ENCODE results near the gene STAC3. TPM values are rescaled to one million over a fixed set of nuclear protein-coding genes. Genes with fewer than 3 reads are reported as not detected.

Gene STAC3
- total RNA-seq, 1 donor from 2014 or later, result 310 TPM

DNA sequence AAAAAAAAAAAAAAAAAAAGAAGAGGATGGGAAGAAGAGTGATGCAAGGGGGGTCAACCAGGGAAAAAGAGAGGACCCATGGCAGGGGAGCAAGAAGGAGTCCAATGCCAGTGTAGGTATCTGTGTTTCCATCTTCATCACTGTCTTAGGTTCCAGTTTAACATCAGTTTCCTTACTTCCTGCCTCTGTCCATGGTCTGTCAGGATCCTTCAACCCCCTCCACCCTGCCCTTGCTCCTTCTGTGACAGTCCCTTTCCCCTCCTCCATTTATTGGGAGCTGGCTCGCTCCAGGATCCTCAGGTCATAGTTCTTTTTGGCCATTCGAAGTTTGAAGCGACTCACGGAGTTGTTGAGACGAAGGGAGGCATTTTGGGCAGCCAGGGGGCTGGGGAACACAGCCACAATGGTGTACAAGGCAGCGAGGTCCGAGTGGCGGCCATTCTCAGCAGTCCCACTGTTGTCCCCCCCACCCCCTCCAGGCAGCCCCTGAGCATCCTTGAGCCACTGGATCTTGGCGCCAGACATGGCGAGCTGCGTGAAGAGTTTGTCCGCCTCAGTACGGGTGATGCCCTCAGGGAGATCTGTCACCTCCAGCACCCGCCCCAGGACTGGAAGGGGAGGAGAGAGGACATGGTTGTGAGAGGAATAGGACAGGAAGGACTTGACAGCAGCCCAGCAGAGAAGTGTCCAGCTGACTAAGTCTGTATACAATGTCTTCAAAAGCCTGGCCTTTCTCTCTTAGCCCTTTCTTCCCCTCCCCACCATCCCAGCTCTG, 3.7 kb upstream of the STAC3 start:
- DNase-seq, result no peak

DNA sequence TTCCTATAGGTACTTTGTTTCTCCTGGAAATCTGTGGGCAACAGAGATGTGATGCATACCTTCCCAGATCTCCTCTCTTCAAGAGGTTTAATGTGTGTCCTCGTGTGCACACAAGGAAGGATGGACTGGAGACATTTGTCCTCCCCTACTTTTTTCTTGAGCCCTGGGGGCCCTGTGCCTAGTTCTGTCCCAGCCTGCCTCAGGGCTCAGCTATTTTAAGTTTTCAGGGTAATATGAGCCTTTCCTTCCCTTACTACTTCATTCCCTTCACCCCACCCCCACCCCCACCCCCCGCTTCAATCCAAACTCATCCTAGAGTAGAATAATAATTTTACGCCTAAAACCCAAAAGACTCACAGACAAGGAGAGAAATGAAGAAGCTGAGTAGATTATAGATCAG, 446 bp downstream of the STAC3 start:
- DNase-seq, result peak; percentile 65

DNA sequence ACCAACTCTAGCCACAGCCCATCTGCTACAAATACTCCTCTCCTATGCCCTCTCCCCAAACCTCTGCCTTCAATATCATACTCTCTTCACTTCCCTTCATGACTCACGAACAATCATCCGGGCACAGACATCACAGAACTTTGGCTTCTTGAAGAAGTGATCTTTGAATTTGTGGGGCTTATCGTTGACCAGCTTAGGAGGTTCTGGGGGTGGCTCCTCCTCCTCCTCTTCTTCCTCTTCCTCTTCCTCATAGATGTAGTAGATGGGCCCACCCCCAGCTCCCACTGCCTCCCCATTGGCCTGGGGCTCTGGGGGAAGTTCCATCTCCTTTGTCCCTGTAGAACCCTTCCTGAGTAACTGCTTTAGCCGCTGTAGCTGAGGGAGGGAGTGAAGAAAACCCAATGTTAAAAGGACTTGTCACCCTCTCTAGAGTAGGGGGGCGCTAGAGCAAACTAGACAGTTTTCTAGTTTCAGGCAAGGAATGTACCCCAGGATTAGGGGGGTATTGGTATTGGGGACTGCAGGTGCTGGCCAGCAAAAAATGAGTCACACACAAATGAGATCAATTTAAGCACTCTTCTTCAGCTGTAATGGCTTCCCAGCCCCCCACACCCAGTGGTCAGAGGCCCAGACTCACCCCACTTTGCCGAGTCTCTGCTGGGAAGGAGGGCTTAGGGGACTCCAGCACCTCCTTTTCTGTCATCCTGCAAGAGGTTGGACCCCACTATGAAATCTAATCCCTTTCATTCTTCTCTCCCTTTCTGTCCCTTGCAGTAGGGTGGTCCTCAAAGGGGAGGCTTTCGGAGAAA, 1.8 kb downstream of the STAC3 start:
- DNase-seq, result no peak

DNA sequence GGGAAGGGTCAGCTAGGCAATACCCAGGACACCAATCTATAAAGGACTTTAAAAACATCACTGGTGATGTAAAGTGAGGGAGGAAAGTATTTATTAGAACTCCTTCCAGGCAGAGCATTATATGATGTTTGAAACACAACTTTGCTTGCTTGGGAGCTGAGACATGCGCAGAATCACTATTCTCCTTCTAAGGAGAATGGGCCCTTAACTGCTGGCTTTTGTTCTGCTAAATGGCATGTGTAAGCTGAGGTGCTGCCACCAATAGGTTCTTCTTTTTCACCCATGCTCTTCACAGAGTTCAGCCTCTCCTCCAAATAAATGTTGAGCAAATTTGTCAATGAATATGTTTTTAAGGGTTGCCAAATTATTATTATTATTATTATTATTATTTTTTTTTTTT, 3.9 kb downstream of the STAC3 start:
- DNase-seq, result no peak

DNA sequence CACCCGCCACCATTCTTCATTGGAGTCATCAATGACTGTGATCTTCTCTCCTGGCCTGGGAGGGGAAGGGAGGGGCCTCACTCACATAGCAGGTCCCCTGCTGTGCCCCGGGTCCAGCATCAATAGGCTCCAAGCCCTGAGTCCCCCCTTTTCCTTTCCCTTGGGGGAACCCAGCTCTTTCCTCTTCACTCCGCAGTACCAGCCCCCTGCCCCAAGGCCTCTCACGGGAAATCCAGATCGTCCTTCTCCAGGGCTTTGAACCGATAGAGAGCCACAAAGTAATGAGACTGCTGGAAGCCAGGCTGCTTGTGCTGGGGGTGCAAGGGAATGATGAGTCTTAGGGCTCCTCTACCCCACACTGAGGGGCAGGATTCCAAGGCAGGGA, 6.7 kb downstream of the STAC3 start:
- DNase-seq, result no peak

DNA sequence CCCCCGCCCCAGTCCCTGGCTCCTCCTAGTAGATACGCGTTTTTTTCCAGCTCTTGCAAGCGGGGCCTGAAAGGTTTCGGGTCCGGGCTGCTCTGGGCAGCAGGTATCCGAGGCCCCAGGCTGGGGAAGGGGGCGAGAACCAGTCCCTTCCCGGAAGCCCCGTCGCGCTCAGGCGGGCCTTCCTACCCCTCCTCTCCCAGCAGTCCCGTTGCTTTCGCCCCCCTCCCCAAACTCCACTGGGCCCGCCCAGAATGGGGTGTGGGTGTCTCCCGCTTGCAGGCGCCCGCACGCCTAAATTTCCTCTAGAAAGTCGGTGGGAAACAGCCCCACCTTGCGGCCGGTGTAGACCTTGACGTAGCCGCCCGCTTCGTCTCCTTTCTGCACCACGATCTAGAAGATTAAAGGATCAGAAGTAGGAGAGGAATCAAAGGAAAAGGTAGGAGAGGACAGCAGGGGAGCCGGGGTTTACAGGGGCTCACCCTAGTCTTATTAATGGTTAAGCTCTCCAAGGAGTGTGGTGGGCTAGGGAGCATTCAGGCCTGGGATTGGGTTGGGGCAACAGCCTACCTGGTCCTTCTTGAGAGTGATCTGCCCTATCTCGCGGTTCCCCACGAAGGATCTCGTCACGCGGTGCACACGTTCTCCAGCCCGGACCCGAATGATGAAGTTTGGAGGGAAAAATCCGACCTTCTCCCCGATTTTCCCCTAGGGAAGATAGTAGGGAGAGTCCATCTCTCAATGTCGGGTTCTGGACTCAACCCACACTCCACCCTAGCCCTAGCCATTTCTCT, 7.3 kb downstream of the STAC3 start:
- DNase-seq, result peak; percentile 90

DNA sequence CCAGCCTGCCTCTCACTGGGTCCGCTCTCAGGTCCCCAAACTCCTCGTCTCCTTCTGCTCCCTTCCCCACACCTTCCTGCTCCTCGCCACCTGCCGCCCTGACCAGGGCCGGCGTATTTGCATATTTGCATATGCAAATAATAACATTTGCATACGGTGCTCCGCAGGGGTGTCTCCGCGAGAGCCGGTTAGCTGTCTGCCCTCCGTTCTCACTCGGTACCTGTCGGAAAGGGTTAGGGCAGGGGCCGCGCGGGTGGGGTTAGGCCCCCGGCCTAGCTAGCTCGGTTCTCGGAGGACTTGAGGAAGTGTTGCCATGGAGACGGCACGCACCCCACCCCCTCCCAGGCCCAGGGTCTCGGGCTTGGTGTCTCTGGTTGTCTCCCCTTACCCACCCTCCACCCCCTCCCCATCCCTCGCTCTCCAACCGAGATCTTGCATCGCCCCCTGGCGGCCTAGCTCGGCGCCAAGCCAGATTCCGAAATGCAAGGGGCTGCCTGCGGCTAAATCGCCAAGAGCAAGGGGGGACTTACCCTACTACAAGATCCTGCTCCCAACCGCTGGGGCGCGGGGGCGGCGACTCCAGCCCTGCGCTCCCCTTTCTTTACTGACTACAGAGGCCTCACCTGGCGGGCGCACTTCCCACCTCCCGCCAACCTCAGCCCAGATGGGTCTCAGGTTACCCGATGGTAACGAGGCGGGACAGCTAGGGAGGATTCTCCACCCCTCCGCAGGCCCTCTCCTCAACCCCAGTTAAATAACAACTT, 8.1 kb downstream of the STAC3 start:
- peak; percentile 84 for DNase-seq

DNA sequence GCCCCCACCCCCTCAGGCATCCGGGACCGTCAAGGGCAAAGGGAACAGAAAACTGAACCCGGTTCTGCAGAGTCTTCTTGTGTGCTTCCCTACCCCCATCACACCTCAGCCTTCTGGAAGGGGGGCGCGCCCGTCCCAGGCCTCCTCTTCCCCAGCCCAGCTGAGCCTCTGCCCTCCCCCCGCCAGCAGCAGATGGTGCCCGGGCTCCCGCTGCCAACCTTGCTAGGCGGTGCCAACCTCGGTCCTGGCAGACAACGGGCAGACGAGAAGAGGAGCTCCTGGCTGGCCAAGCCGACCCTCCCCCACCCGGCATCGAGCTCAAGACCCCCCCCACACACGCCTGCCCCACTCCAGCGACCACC, 8.7 kb downstream of the STAC3 start:
- DNase-seq, result peak; percentile 83

DNA sequence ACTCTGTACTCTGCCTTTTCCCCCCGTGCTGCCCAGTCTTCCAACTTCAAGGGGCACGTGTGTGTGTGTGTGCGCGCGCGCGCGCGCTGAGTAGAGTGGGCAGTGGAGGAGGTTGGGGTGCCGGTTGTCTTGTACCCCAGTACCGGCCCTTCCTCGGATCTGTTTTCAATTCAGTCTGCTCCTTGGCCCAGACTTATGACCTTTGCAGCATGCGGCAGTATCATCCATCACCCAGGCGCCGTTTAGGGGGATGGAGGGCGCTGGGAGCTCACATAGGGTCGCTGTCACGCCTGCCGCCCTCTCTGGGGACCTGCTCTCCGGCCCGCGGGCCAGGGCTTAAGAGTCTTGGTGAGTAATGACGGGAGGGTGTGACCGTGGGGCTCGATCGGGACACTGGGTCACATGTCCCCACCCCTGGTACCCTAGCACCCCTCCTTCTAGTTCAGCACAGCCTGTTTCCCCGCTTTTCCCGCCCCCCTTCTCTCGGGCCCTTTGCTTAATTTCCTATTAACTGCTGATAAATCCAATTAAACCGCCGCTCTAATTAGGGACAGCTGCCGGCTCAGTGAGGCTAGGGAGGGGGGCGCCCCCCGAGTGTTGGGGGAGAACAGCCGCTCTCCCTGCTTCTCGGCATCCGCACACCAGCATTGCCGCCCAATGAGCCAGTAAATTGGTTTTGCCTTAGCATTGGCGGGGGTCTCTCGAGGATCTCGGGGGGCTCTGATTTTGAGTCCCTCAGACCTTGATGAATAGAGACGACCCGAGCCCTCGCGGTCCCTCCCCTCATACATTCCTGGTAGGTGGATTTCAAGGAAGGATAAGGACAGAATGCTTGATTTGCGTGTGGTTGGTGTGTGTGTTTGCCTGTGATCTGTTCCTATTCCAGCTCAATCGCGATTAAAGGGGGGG, 9.3 kb downstream of the STAC3 start:
- DNase-seq, result no peak

DNA sequence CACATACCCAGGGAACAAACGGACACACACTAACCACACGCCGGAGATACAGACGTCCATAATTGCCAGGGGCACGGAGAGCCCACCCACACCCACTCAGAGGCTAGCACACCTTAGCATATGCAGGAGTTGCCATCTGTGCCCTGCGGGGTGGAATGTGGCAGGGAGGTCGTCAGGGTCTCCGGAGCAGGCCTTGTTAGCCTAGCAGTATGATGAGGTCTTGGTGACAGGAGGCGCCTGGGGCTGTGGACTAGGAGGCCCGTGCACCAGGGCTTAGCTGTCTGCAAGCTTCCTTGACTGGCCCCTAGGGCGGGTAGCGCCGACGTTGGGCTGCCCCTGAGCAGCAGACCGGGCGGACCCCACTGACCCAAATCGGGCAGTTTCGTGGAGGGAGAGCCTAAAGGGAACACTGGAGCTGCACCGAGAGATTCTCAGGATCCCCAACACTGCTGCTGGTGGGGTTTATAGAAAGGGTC, 10.0 kb downstream of the STAC3 start:
- DNase-seq, result no peak

DNA sequence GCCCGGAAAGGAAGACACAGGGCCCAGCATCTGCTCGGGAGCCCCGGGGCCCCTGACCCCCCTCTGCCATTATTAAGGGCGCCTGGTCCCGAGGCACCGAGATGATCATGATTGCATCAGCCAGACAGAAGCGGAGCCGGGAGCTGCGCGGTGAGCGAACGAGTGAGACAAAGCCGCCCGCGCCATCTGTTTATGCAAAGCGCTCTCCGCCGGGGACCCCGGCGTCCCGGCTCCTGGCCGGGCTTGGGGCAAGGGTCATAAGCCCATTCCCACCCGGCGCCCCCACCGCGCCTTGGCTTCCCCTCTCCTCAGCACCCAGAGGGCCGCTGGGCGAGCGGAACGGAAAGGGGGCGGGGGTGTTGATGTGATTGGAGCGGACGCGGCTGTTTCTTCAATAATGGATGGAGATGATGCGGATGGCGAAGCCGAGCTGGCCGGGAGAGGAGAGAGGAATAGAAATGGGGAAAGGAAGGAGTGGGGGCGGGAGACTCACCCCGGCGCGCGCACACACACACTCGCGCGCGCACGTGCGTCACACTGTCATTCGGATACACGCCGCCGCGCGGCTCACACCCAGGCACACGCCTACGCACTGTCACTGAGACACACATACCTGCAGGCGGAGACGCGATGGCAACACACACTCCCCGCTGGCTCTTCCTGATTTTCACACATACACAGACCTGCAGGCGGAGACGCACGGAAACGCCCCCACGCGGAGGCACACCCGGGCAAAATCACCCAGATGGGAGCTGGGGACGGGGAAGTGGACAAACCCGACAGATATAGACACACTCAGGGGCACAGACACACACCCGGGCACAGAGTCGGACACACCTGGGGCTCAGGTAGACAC, 10.7 kb downstream of the STAC3 start:
- DNase-seq, result no peak

DNA sequence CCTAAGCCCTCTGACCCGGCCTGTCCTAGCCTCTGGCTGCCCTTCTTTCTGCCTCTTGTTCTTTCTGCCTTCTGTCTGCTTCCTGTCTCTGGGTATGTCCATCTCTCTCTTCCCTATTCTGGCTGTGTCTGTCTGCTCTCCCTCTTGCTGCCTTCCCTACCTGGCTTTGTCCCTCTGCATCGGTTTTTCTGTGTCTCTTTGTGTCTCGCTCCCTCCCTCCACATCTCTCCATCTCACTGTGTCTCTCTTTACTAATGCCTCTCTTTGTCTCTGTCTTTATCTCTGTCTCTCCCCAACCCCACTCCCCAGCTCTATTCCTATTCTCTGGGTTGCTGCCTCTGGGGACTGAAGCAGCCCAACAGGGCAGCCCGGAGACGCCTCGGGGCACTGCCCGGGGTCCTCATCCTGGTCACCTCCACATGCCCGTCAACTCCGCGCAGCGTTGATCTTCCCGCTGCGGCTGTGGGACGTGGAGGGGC, 11.4 kb downstream of the STAC3 start:
- DNase-seq, result no peak

DNA sequence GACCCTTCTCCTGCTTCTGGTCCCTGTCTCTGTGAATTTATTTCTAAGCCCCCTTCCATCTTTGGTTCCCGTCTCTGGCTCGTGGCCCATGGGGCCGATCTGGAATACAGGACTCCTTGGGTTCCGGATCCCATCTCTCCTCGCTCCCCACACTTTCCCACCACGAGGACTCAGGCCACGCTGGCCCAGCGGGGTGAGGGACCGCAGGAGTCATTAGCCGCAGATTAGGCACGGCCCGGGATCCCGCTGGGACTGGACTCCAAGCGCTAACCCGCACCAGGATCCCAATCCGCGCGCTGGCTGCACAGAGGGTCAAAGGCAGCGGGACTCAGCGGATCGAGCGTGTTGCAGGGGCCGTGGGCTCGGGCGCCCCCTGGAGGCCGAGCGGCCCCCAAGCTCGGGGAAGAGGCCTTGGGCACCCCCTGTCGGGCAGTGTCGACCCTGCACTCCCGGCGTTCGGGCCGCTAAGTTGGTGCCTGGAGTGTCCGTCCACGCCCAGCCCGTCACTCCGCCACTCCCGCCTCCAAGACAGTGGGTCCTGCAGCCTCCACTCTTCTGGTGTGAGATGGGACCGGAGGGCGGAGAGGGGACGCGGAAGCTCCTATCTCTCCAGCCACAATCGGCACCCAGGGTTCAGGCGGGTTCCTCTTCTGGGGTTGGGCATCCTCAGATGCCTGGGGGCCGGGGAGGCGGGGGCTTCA, 12.0 kb downstream of the STAC3 start:
- peak; percentile 93 for DNase-seq

DNA sequence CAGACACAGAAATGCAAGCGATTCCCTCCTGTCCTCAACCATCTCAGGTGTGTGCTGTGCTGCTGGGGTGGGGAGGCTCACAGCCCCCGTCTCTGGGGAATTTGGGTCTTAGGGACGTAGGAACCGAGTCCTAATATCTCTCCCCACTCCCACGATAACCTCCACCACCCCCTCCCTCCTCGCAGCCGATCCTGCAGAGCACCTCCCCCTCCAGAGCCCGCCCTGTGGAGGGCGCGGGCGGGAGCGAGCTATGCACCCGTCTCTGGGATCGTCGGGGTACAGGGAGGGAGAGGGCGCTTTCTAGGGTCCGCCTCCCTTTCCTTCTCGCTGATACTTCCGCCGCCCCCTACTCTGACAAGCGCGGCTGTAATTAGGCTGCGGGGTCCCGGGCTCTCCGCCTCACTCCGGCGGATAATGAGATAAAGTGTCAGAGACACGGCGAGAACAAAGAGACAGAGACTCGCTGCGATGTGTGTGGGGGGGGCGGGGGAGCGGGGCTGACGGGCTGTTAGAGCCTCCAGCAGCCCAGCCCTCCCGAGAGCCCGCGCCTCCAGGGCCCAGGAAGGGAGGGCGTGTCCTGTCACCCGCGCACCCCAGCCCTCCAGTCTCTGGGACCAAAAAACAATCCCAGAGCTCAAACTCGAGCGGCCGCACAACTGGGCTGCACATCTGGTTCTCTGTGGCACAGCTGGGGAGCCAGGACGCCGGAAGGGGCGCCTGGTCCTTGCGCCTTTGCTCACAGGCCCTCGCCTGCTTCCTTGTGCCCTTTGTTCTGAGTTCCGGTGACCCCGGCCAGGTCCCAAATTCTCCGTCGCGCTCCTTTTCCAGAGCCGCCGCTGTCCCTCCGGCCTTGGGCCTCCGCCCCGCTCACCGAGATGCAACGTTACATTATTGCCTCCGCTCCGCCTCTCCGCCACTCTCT, 12.8 kb downstream of the STAC3 start:
- DNase-seq, result no peak

DNA sequence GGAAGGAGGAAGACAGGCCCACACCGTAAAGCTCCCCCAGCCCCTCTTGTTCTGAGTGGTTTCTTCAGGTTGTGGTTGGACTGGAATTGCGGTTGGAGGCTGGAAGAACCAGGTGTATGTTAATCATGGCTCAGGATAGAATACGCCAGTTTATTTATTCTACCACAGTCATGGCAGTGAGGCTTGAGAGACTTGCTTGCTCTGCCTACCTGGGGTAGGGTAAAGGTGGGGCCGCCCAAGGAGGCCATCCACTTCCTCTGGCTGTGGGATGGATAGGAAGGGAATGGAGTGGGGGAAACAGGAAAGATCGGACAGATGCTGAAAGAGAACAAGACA, 13.4 kb downstream of the STAC3 start:
- no peak for DNase-seq

DNA sequence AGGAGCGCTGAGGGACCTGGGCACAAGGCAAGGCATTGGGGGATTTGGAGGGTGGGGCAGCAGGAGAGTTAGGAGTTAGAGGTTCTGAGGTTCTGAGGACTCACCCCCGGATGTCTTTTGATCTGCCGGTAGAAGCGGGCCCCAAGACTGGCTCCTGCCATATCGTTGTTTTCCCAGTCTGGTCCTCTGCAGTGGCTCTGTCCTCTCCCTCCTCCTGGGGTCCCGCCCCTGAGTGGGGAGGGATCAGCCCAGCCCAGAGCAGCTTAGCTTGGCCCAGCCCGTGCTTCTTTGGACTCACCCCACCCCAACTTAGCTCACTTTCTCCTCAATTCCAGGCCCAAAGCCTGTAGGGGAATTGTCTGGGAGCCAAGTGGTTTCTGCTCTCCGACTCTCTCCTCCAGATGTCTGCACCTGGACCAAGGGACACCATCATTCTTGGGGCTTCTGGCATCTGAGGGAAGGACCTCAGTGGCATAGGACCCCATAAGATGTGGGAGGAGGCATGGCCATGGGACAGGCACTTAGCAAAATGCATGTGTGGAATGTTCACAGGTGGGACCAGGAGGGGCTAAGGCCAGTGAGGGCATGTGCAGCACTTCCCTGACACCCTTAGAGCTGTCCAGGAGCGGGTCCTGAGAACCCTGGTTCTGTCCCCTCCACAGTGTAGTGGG, 13.9 kb downstream of the STAC3 start:
- peak; percentile 79 for DNase-seq

DNA sequence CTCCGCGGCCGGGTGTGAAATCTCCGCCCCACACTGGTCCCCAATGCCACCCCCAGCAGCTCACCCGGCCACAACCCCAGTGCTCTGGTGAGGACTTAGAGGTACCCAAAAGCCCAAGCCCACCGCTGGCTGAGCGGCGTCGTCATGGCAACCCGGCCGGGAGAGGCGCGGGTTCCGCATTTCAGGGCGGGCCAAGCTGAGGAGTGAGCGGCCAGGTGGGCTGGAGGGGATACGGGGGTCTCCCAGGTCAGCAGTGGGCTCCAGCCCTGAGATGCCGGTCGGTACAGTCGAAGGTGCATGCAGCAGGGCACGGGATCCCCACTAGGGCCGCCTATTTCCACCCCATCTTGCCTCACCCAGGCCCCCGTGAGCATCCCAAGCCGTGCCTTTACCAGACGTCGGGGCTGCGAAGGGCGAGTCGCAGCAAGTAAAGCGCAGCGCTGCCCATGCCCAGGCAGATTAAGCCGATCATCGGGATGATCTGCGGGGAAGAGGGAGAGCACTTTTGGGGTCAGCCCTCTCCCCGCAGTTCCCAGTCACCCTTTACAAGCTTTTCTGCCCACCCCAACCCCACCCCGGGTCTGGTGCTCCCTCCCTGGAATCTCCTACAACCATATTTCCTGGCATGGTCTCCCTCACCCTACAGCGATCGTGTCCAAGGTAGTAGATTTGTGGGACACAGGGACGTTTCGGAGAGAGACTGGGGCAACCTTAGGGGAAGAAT, 14.6 kb downstream of the STAC3 start:
- DNase-seq, result no peak
